GM18951 (cell line): ENCODE results near the gene EPS8L3.

Experiments
- POLR2A ChIP-seq: IDR thresholded peaks from 4 replicates; pipeline ENCODE4 v1.6.1; 2011; ENCODE audit warnings: mild to moderate bottlenecking; ENCODE audit not compliant: insufficient read length, insufficient read depth; ENCODE audit errors: extremely low read depth
- in situ Hi-C: fragments of 300-500 bp; cut with MboI; formaldehyde crosslinking; loops from one replicate; pipeline ENCODE4 v1.12.0; 2022; ENCODE audit warnings: low sequenced_read_pairs, mixed read lengths, inconsistent platforms; ENCODE audit not compliant: unreplicated experiment

The EPS8L3 gene, protein sequence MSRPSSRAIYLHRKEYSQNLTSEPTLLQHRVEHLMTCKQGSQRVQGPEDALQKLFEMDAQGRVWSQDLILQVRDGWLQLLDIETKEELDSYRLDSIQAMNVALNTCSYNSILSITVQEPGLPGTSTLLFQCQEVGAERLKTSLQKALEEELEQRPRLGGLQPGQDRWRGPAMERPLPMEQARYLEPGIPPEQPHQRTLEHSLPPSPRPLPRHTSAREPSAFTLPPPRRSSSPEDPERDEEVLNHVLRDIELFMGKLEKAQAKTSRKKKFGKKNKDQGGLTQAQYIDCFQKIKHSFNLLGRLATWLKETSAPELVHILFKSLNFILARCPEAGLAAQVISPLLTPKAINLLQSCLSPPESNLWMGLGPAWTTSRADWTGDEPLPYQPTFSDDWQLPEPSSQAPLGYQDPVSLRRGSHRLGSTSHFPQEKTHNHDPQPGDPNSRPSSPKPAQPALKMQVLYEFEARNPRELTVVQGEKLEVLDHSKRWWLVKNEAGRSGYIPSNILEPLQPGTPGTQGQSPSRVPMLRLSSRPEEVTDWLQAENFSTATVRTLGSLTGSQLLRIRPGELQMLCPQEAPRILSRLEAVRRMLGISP

DNA sequence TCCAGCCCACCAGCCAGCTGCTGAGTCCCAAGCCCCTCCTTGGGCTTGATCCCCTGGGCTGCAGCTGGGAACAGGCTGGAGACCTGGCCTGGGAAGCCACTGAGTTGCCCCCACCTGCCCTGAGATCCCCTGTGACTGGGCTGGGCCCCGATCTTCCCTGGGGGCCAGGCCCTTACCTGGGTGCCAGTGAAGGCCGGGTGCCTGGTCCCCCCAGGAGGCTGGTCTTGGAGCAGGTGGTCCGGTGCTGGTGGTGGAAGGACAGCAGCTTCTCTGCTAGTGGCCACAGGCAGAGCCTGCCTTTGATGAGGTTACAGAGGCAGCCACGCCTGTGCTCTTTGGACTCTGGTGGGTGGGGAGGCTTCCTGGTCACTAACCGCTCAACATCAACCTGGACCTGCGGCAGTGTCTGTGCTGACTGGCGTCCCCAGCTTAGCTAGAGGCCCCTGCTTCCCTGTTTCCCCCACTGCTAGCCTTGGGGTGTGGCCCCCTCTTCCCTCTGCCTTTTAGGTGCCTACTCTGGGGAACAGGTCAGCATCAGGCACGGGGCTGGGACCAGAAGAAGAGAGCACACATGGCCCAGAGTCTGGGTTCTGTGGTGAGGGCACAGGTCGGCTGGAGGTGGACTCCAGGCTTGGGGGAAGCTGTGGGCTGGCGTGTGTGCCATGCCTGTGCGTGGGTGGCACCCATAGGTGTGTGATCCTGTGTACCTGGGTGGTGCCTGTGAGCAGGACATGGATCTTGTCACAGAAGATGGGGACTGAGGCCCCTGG lies at the start of gene EPS8L3:
Gene EPS8L3 (minus strand): TSS at position 278 of the 770 bp plus-strand sequence. CDS start 2,174 bp downstream, outside the sequence.
- TF ChIP-seq POLR2A = no peak
- in situ Hi-C loops = no loop called here

DNA sequence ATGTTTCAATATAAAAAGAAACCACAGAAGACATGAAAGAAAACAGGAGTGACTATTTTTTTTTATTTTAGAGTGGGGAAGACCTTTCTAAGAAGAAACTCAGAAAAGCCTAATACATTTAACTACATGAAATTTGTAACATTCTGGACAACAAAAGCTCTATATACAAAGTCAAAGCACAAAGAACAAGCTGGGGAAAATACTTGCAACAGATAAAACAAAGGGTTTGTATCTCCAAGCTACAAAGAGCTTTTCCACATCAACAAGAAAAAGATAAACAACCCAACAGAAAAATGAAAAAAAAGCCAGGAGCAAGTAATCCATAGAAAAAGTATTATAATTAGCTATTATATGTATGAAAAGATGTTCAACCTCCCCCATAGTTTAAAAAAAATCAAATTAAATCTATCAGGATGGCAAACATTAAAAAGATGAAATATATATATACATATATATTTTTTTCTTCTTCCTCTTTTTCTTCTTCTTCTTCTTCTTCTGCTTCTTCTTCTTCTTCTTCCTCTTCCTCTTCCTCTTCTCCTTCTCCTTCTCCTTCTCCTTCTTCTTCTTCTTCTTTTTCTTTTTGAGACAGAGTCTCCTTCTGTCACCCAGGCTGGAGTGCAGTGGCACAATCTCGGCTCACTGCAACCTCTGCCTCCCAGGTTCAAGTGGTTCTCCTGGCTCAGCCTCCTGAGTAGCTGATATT lies 49.1 kb upstream of the EPS8L3 start:
- TF ChIP-seq POLR2A = no peak

DNA sequence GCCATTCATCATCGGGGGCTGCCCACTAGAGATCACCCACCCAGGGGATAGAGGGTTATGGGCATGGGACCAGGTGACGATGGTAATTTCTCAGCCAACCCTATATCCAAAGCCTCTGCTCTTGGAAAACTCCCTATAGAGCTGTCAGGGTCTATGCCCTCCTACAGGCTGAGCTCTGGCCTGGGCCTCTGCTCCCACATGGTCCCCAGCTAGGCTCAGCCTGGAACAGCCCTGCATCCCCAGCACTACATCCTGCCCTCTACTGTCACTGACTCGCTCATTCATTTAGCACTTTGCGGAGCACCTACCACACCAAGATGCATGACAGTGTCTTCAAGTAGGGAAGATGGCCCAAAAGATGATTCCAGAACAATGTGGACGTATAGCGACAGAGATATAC lies 45.0 kb upstream of the EPS8L3 start:
- in situ Hi-C loops = no loop called here
- no peak for TF ChIP-seq POLR2A

More for the DNA sequence above, 49.1 kb upstream of the EPS8L3 start:
- in situ Hi-C loops = no loop called here

DNA sequence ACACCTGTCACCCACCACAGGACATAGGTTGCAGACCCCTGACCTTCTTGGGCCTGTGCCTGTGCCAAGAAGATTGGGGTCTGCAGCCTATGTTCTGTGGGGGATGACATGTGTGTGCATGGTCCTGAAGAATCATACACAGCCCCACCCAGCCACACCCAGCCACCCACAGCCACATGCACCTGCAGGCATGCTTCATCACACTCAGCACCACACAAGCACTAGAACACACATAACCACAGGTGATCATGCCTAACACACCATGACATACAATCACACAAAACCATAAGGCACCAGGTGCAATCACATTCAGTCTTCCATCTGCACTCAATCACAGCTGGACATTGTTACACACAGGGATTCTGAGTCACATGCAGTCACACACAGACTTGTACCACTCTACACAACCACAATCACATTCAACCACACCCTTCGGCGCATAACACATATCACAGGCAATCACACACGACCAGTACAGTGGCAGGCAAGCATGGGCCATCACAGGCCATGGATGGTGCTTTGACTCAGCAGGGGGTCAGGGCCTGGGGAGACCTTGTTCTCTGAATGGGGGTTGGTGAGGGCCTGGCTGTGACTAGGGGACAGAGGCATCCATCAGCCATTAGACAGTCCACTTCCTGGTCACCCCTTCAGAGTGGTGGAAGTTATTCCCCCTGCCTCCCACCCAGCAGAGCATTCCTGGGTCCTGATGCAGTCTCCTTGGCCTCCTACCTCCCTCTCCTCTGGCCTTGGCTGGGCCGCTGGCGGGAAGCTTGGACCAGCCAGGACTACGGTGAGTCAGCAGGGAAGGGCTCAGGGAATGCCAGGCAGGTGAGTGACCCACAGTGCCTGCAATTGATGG lies 44.3 kb upstream of the EPS8L3 start:
- in situ Hi-C loops = no loop called here

DNA sequence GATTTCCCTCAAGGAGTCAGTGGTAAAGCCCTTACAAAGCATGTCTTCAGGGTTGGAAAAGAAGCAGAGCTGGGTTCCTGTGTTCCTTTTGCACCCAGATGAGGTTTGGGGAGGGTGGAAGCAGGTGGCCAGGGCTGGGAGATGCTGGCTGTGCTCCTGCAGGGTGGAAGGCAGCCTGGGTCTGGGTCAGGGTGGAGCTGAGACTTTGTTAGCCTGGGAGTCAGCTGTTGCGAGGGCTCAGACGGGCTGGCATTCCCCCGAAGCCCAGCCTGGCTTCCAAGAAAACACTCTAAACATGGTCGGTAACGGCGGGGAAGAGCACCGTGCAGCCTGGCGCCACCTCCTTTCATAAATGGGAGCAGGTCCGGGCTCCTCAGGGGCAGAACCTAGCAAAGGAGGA lies 43.7 kb upstream of the EPS8L3 start:
- TF ChIP-seq POLR2A = no peak
- in situ Hi-C loops = no loop called here

More for the DNA sequence above, 44.3 kb upstream of the EPS8L3 start:
- no peak for TF ChIP-seq POLR2A

DNA sequence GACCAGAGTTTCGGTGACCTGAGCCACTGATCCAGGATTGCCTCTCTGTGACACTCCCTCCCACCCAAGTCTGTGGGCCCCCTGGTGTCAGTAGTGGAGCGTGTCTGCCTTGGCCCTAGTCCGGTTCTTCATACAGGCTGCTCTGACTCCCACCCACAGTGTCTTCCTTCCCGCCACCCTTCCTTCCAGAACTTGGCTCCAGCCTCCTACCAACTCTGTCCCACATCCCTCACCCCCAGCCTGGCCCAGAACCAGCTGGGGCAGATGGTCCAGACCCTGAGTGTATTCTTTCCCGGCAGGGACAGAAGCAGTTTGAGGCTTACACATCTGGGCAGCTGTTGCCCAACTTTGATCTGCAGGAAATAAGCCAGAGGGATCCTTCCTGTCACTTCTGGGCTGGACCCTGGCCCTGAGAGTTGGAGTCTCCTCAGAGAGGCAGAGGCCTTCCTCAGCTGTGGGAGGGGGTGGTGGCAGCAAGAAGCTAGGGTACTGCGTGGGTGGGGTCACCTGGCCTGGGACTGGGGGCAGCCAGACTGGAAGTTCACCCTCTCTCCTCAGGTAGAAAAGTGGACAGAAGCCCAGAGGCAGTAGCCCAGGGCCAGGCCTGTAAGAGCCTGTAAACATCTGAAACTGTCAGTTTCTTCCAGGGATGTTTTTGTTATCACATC lies 43.1 kb upstream of the EPS8L3 start:
- in situ Hi-C loops = no loop called here
- no peak for TF ChIP-seq POLR2A

DNA sequence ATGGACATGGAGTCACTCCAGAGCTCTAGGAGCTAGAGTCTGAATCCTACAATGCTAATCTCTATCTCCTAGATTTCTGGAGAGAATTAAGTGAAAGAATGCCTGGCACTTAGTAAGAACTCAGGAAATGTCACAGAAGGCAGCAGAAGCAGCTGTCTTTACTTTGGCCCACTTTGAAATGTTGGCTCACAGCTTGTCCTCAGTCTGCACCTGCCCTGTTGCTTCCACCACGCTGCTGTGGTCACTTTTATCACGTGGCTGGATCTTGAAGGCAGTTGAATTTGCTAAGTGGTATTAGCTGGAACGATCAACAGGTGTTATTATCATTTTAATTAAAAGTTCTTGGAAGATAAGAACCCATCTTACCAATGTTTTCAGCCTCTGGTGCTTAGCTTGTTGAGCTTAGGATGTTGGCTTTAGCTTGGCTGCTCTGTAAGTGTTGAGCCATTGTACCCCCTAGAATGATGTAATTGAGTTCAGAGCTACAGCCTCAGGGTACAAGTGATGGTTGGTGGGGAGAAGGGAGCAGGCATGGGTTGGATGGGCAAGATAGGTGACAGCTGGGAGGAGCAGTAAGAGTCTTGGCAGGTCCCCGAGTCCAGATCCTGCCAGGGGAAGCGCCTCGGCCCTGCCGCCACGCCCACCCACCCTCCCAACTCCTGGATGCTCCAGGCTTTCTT lies 41.9 kb upstream of the EPS8L3 start:
- in situ Hi-C loops = no loop called here
- TF ChIP-seq POLR2A = no peak

DNA sequence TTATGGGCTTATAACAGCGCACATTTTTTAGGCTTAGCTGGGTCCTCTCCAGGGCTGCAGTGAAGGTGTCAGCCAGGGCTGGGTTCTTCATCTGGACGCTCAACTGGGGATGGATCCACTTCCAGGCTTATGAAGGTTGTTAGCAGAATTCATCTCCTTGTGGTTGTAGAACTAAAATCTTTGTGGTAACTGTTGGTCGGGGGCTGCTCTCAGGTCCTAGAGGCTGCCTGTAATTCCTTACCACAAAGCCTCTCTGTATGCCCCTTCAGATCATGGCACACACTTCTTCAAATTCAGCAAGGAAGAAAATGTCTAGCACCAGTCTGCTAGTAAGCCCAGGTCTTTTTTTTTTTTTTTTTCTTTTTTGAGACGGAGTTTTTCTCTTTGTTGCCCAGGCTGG lies 40.9 kb upstream of the EPS8L3 start:
- in situ Hi-C loops = no loop called here

DNA sequence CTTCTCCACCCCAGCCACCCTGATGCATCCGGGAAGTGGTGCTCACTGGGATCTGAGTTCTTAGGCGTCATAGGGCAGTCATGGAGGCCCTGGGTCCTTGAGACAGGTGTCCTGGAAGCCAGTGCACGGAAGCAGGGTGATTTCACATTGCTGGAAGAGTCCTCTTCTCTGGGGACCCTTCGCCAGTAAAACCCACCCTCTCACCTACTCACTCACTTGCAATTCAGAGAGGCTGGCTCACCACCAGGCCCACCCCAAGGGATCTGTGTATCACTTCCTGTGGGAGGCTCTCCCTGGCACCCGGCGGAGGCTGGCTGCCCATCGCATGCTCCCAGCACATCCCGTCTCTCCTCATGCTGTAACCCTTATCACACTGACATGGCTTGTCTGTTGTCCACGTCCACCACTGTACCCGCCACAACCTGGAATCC lies 40.2 kb upstream of the EPS8L3 start:
- no peak for TF ChIP-seq POLR2A
- in situ Hi-C loops = no loop called here

More for the DNA sequence above, 40.9 kb upstream of the EPS8L3 start:
- no peak for TF ChIP-seq POLR2A

DNA sequence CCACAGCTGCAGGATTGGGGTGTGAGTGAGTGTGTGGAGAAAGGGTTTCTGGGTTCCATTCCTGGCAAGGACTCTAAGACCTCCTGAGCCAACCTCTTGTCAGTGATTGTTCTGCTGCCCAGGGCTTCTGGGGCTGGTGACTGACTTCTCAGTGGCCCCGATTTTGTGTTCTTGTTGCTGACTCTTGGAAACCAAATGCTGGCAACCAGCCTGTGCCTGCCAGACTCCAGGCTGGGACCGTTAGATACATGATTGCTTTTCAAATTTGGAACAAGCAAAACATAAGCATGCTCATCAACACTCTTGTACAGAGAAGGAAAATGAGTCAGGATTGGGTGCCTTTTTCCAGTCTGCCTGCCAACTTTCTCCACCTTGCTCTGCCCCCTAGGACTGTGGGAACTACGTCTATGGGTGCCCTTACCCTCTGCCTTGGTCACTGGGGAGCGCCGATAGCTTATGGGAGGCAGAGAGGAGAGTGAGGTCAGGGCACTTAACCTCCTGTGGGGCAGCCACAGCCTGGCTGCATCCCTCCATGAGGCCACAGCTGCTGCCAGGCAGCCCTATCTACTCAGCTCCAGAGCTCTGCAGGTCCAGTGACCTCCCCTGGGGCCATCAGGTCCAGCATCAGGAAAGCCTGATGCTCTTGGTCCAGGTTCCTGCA lies 39.3 kb upstream of the EPS8L3 start:
- in situ Hi-C loops = no loop called here
- TF ChIP-seq POLR2A = no peak

DNA sequence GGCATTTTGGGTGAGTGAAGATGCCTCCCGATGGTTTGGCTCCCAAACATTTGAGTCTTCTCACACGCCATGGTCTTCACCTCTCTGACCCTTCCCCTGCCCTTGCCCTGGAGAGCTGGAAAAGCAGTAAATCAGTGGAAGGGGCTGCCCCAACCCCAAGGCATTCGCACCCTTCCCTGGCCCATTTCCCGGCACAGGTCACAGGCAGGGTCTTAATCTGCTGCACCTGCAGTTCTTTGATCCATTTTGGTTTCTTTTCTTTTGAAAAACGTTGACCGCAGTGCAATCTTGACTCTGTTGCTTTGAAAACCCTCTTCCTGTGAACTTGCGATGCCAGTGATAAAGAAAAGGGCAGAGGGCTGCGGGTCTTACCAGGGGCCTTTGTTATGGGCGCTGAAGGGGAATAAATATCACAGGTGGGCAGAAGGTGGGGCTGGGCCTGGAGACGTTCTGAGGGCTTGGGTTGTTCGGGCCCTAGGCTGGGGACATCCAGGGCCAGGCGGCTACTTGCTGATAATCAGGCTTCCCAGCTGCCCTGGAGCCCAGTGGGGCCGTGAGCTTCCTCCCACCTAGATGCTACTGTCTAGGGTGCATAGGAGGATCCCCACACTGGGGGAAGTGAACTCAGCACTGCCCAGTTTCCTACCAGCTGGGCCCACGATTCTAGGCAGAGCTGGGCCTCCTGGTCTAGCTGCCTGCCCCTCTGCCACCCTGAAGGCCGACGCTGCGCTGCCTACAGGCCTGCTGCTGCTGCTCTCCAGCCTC lies 38.6 kb upstream of the EPS8L3 start:
- TF ChIP-seq POLR2A = no peak
- in situ Hi-C loops = no loop called here
